Mucosa of stomach (tissue), 1 donor: Measurements from ENCODE around the gene MTCL1.

ENCODE experiments used
- H3K27me3 ChIP-seq: one replicate; pipeline ENCODE4 v1.7.0; 2013; ENCODE audit warnings: mild to moderate bottlenecking, low read length; ENCODE audit not compliant: control insufficient read depth, insufficient read depth
- H3K36me3 ChIP-seq: one replicate; pipeline ENCODE4 v1.7.0; 2013; ENCODE audit warnings: low read length; ENCODE audit not compliant: control insufficient read depth, insufficient read depth
- H3K4me1 ChIP-seq: one replicate; pipeline ENCODE4 v1.7.0; 2013; ENCODE audit warnings: mild to moderate bottlenecking, low read length; ENCODE audit not compliant: control insufficient read depth, insufficient read depth
- H3K4me3 ChIP-seq: one replicate; pipeline ENCODE4 v1.7.0; 2013; ENCODE audit warnings: low read length
- H3K9ac ChIP-seq: one replicate; pipeline ENCODE4 v1.7.0; 2013; ENCODE audit warnings: mild to moderate bottlenecking, low read length, moderate library complexity
- H3K9me3 ChIP-seq: one replicate; pipeline ENCODE4 v1.7.0; 2013; ENCODE audit warnings: mild to moderate bottlenecking, low read length, moderate library complexity; ENCODE audit not compliant: control insufficient read depth
- donor health status: Pancreatic carcinoma.

Gene MTCL1

GRCh38 chr18:8860845-8861642 is 155.7 kb downstream of the MTCL1 start:
- H3K27me3 ChIP-seq = no peaks in the 10 kb centered on the region
- no peaks in the 10 kb centered on the region for H3K4me1 ChIP-seq
- no peaks in the 10 kb centered on the region for H3K9me3 ChIP-seq

GRCh38 chr18:8863427-8863826 is 158.1 kb downstream of the MTCL1 start:
- Histone ChIP-seq H3K9ac (no peak overlapping the region), H3K9me3 (no peaks in the 10 kb centered on the region), H3K36me3 (no peaks in the 10 kb centered on the region), H3K4me1 (no peaks in the 10 kb centered on the region), H3K27me3 (no peaks in the 10 kb centered on the region), H3K4me3 (no peak overlapping the region)

More at GRCh38 chr18:8860845-8861642, 155.7 kb downstream of the MTCL1 start:
- H3K9ac ChIP-seq = no peak overlapping the region
- no peaks in the 10 kb centered on the region for H3K36me3 ChIP-seq
- no peak overlapping the region for H3K4me3 ChIP-seq

- Histone ChIP-seq H3K9ac (no peak overlapping the region), H3K4me1 (no peaks in the 10 kb centered on the region), H3K4me3 (no peak overlapping the region), H3K27me3 (no peaks in the 10 kb centered on the region), H3K36me3 (no peaks in the 10 kb centered on the region), H3K9me3 (no peaks in the 10 kb centered on the region)
These were observed 160.6 kb downstream of the MTCL1 start for GRCh38 chr18:8865934-8866333.

- Histone ChIP-seq H3K4me1 (no peaks in the 10 kb centered on the region), H3K36me3 (no peaks in the 10 kb centered on the region), H3K27me3 (no peaks in the 10 kb centered on the region), H3K9me3 (no peaks in the 10 kb centered on the region), H3K9ac (no peak overlapping the region), H3K4me3 (no peak overlapping the region)
These were observed 161.3 kb downstream of the MTCL1 start for GRCh38 chr18:8866679-8867078.

GRCh38 chr18:8868276-8868675 is 162.9 kb downstream of the MTCL1 start:
- Histone ChIP-seq H3K4me3 (no peak overlapping the region), H3K9ac (no peak overlapping the region), H3K9me3 (no peaks in the 10 kb centered on the region), H3K36me3 (no peaks in the 10 kb centered on the region), H3K27me3 (no peaks in the 10 kb centered on the region), H3K4me1 (no peaks in the 10 kb centered on the region)

- Histone ChIP-seq H3K4me1 (no peaks in the 10 kb centered on the region), H3K4me3 (no peak overlapping the region), H3K27me3 (no peaks in the 10 kb centered on the region), H3K9me3 (no peaks in the 10 kb centered on the region), H3K9ac (no peak overlapping the region), H3K36me3 (no peaks in the 10 kb centered on the region)
These were observed 163.5 kb downstream of the MTCL1 start for GRCh38 chr18:8868779-8869415.

GRCh38 chr18:8869696-8870095 is 164.3 kb downstream of the MTCL1 start:
- Histone ChIP-seq H3K9ac (no peak overlapping the region), H3K36me3 (no peaks in the 10 kb centered on the region), H3K4me1 (no peaks in the 10 kb centered on the region), H3K4me3 (no peak overlapping the region), H3K9me3 (no peaks in the 10 kb centered on the region), H3K27me3 (no peaks in the 10 kb centered on the region)

- Histone ChIP-seq H3K9ac (no peak overlapping the region), H3K36me3 (no peaks in the 10 kb centered on the region), H3K27me3 (no peaks in the 10 kb centered on the region), H3K4me1 (no peaks in the 10 kb centered on the region), H3K9me3 (no peaks in the 10 kb centered on the region), H3K4me3 (no peak overlapping the region)
These were observed 165.2 kb downstream of the MTCL1 start for GRCh38 chr18:8870528-8870927.

GRCh38 chr18:8871489-8871888 is 166.1 kb downstream of the MTCL1 start:
- Histone ChIP-seq H3K4me3 (no peak overlapping the region), H3K9me3 (no peaks in the 10 kb centered on the region), H3K4me1 (no peaks in the 10 kb centered on the region), H3K36me3 (no peaks in the 10 kb centered on the region), H3K9ac (no peak overlapping the region), H3K27me3 (no peaks in the 10 kb centered on the region)

GRCh38 chr18:8874872-8875271 is 169.5 kb downstream of the MTCL1 start:
- H3K9ac ChIP-seq = no peak overlapping the region
- H3K27me3 ChIP-seq = no peaks in the 10 kb centered on the region
- no peak overlapping the region for H3K4me3 ChIP-seq
- no peaks in the 10 kb centered on the region for H3K9me3 ChIP-seq
- no peaks in the 10 kb centered on the region for H3K4me1 ChIP-seq
- H3K36me3 ChIP-seq = no peaks in the 10 kb centered on the region

GRCh38 chr18:8876887-8877286 is 171.5 kb downstream of the MTCL1 start:
- Histone ChIP-seq H3K4me1 (no peaks in the 10 kb centered on the region), H3K4me3 (no peak overlapping the region), H3K36me3 (no peaks in the 10 kb centered on the region), H3K9me3 (no peaks in the 10 kb centered on the region), H3K9ac (no peak overlapping the region), H3K27me3 (no peaks in the 10 kb centered on the region)

- Histone ChIP-seq H3K9me3 (no peaks in the 10 kb centered on the region), H3K4me1 (no peaks in the 10 kb centered on the region), H3K36me3 (no peaks in the 10 kb centered on the region), H3K4me3 (no peak overlapping the region), H3K27me3 (no peaks in the 10 kb centered on the region), H3K9ac (no peak overlapping the region)
These were observed 175.7 kb downstream of the MTCL1 start for GRCh38 chr18:8881103-8881502.
